A549 (cell line): ENCODE measurements around the gene SEMA4D. TPM values are rescaled to one million over a fixed set of nuclear protein-coding genes. Genes with fewer than 3 reads are reported as not detected.

Experiments used
- ATAC-seq, 2 experiments: fragments of 200-7000 bp in 1 of 2; fragments of >200 bp in 1 of 2; cut with Nextera tagmentation in 1 of 2; cut with Tn5 transposase in 1 of 2; 3 replicates each; pipeline versions ENCODE4 v1.8.0 to v1.9.1; 2018 to 2020; ENCODE audit warnings: mild to moderate bottlenecking in 1 of 2, moderate library complexity in 1 of 2
- CTCF ChIA-PET: fragments of 300-600 bp; sonication (Branson Sonifier 250); formaldehyde crosslinking; extraction: SDS; loops from one replicate; lab custom pipeline; 2021; ENCODE audit warnings: antibody characterized with exemption, inconsistent platforms; lab: Yijun Ruan, JAX
- POLR2A ChIA-PET: fragments of 350-600 bp; formaldehyde crosslinking; extraction: SDS; loops from one replicate; lab custom pipeline; 2021; ENCODE audit warnings: antibody characterized with exemption, inconsistent platforms; lab: Yijun Ruan, JAX
- DNase-seq, 2 experiments: peaks; one replicate each; pipeline versions ENCODE4 v3.0.0 to v3.0.0-alpha.2; 2011 to 2016; ENCODE audit warnings: low read depth in 1 of 2, low spot score in 1 of 2
- FAIRE-seq: peaks from 2 replicates; lab custom pipeline; 2011; peaks lifted over from hg19 to GRCh38; lab: Jason Lieb, UNC
- H3K27ac ChIP-seq, 2 experiments: fragments of >200 bp; sonication (Bioruptor Twin); formaldehyde crosslinking; 3 replicates each; pipeline ENCODE4 v1.5.1; 2016 to 2017
- H3K4me1 ChIP-seq: fragments of >200 bp; sonication (Bioruptor Twin); formaldehyde crosslinking; 3 replicates; pipeline ENCODE4 v1.6.1; 2016
- H3K4me2 ChIP-seq: fragments of >200 bp; sonication (Bioruptor Twin); formaldehyde crosslinking; 3 replicates; pipeline ENCODE4 v1.6.1; 2016
- H3K4me3 ChIP-seq: fragments of >200 bp; sonication (Bioruptor Twin); formaldehyde crosslinking; 3 replicates; pipeline ENCODE4 v1.5.1; 2016
- H3K9me3 ChIP-seq: fragments of >200 bp; sonication (Bioruptor Twin); formaldehyde crosslinking; 3 replicates; pipeline ENCODE4 v1.6.1; 2016
- CBX8 ChIP-seq: fragments of 200-600 bp; sonication (generic); IDR thresholded peaks from 2 replicates; pipeline ENCODE4 v1.6.1; 2016
- CHD4 ChIP-seq: fragments of 200-600 bp; sonication (generic); IDR thresholded peaks from 2 replicates; pipeline ENCODE4 v1.6.1; 2016; ENCODE audit warnings: antibody characterized with exemption, mild to moderate bottlenecking, borderline replicate concordance
- EHF ChIP-seq: fragments of 250-450 bp; sonication (Bioruptor Pico); IDR thresholded peaks from 2 replicates; pipeline ENCODE4 v1.5.0; 2020; ENCODE audit warnings: mild to moderate bottlenecking
- EP300 ChIP-seq, 2 experiments: fragments of >200 bp; sonication (Bioruptor Twin); formaldehyde crosslinking; IDR thresholded peaks; 2 replicates in 1 of 2; 3 replicates in 1 of 2; pipeline ENCODE4 v1.6.1; 2016 to 2017
- FOSB ChIP-seq: fragments of 250-450 bp; sonication (Bioruptor Pico); IDR thresholded peaks from 2 replicates; pipeline ENCODE4 v1.5.0; 2020; ENCODE audit warnings: mild to moderate bottlenecking, moderate library complexity
- GATA3 ChIP-seq: IDR thresholded peaks from 2 replicates; pipeline ENCODE4 v1.6.1; 2012; ENCODE audit warnings: borderline replicate concordance
- HMGXB4 ChIP-seq: fragments of 250-450 bp; sonication (Bioruptor Pico); IDR thresholded peaks from 2 replicates; pipeline ENCODE4 v1.5.0; 2021; ENCODE audit warnings: mild to moderate bottlenecking, moderate library complexity, borderline replicate concordance
- HOXA7 ChIP-seq: fragments of 250-450 bp; sonication (Bioruptor Pico); IDR thresholded peaks from 2 replicates; pipeline ENCODE4 v1.5.0; 2020; ENCODE audit warnings: mild to moderate bottlenecking, moderate library complexity
- HOXB13 ChIP-seq: fragments of 250-450 bp; sonication (Bioruptor Pico); IDR thresholded peaks from 2 replicates; pipeline ENCODE4 v1.5.0; 2020; ENCODE audit warnings: low read depth, mild to moderate bottlenecking, moderate library complexity
- JUN ChIP-seq, 2 experiments: fragments of >200 bp; sonication (Bioruptor Twin); formaldehyde crosslinking; IDR thresholded peaks; 2 replicates in 1 of 2; 3 replicates in 1 of 2; pipeline ENCODE4 v1.6.1; 2016 to 2017
- JUNB ChIP-seq: fragments of >200 bp; sonication (Bioruptor Twin); formaldehyde crosslinking; IDR thresholded peaks from 2 replicates; pipeline ENCODE4 v1.6.1; 2016
- MAFK ChIP-seq: fragments of 450-650 bp; IDR thresholded peaks from 2 replicates; pipeline ENCODE4 v1.6.1; 2014; ENCODE audit not compliant: partially characterized antibody
- MAZ ChIP-seq: fragments of 150-350 bp; IDR thresholded peaks from 2 replicates; pipeline ENCODE4 v1.6.1; 2014; ENCODE audit warnings: antibody characterized with exemption, low read depth, low read length, borderline replicate concordance
- MYC ChIP-seq: IDR thresholded peaks from 2 replicates; pipeline ENCODE4 v1.6.1; 2012; ENCODE audit warnings: mild to moderate bottlenecking, inconsistent platforms, low read length, improper control_type of control experiment, borderline replicate concordance
- NFE2L2 ChIP-seq: fragments of 150-350 bp; conservative IDR thresholded peaks from 2 replicates; pipeline ENCODE4 v1.6.1; 2014; ENCODE audit warnings: low read length
- NPAS2 ChIP-seq: fragments of 250-450 bp; sonication (Bioruptor Pico); IDR thresholded peaks from 2 replicates; pipeline ENCODE4 v1.8.0; 2022; ENCODE audit warnings: mild to moderate bottlenecking, moderate library complexity, borderline replicate concordance
- POLR2AphosphoS2 ChIP-seq: conservative IDR thresholded peaks from 2 replicates; pipeline ENCODE4 v1.6.1; 2012; ENCODE audit warnings: low read length, improper control_type of control experiment, inconsistent platforms
- SMC3 ChIP-seq: fragments of >200 bp; sonication (Bioruptor Twin); formaldehyde crosslinking; IDR thresholded peaks from 3 replicates; pipeline ENCODE4 v1.6.1; 2018; ENCODE audit warnings: inconsistent platforms
- TFCP2L1 ChIP-seq: fragments of 250-450 bp; sonication (Bioruptor Pico); IDR thresholded peaks from 2 replicates; pipeline ENCODE4 v1.5.0; 2021; ENCODE audit warnings: mild to moderate bottlenecking
- TP53 ChIP-seq: fragments of 250-450 bp; sonication (Bioruptor Pico); IDR thresholded peaks from 2 replicates; pipeline ENCODE4 v1.5.0; 2021; ENCODE audit warnings: mild to moderate bottlenecking, moderate library complexity
- ZC3H11A ChIP-seq: fragments of 450-650 bp; IDR thresholded peaks from 2 replicates; pipeline ENCODE4 v1.6.1; 2014; ENCODE audit warnings: antibody characterized with exemption, mild to moderate bottlenecking
- ZFP36 ChIP-seq: fragments of 450-650 bp; IDR thresholded peaks from 2 replicates; pipeline ENCODE4 v1.6.1; 2014; ENCODE audit warnings: borderline replicate concordance; ENCODE audit not compliant: partially characterized antibody
- ZNF302 ChIP-seq: fragments of 250-450 bp; sonication (Bioruptor Pico); IDR thresholded peaks from 2 replicates; pipeline ENCODE4 v1.9.0; 2021; ENCODE audit warnings: inconsistent platforms, mild to moderate bottlenecking, moderate library complexity
- ZSCAN20 ChIP-seq: fragments of 250-450 bp; sonication (Bioruptor Pico); IDR thresholded peaks from 2 replicates; pipeline ENCODE4 v1.8.0; 2022; ENCODE audit warnings: mild to moderate bottlenecking, moderate library complexity
- WGBS: methylation state at CpG from one replicate; pipeline ENCODE4 v1.1.6; 2017; ENCODE audit errors: missing lambda C conversion rate; 5-methylcytosine and 5-hydroxymethylcytosine counted together
- polyA plus RNA-seq, 4 experiments: library from polyadenylated mRNA; depleted of rRNA in 3 of 4; stranded (reverse); fragments of >200 nt; fragmentation: RNase III in 1 of 4; extraction: RNeasy Plus Mini Kit Qiagen cat#74134 plus additional on column Dnase treatment in 1 of 4; gene quantifications; 2 replicates in 3 of 4; 3 replicates in 1 of 4; pipeline ENCODE4 v1.2.3, GENCODE V29; 2011 to 2017
- TF ChIP-seq, protein P1 (sequence below): fragments of >200 bp; sonication (Bioruptor Twin); formaldehyde crosslinking; IDR thresholded peaks from 3 replicates; pipeline ENCODE4 v1.6.1; 2016
- TF ChIP-seq, protein P2 (sequence below): IDR thresholded peaks from 2 replicates; pipeline ENCODE4 v1.6.1; 2012
- TF ChIP-seq, protein P3 (sequence below): fragments of >200 bp; sonication (Bioruptor Twin); formaldehyde crosslinking; IDR thresholded peaks from 3 replicates; pipeline ENCODE4 v1.5.1; 2016

SEMA4D gene
- polyA plus RNA-seq, 2 of the 4 experiments (the other 2 are of a cell fraction) = 5.3 to 7.2 TPM

- POLR2A ChIA-PET = no interaction called here
- 95% methylated on average over 9 of the region's 9 CpGs for WGBS
- no peak for FAIRE-seq
Measured at GRCh38 chr9:89492586-89492985, 5.3 kb downstream of the SEMA4D start.

GRCh38 chr9:89491694-89492093, 6.2 kb downstream of the SEMA4D start:
- no peak for ATAC-seq
- H3K4me3 ChIP-seq = no peak overlapping the region
- ChIA-PET CTCF (no interaction called here), POLR2A (no interaction called here)
- FAIRE-seq = no peak
- no peak overlapping the region for H3K27ac ChIP-seq
- WGBS = 71% methylated on average over 7 of the region's 9 CpGs
- peaks cover 2% of the 10 kb centered on the region; the same call in 2 of the 3 replicates for H3K4me1 ChIP-seq
- H3K4me2 ChIP-seq = no peak overlapping the region
- DNase-seq = no peak
- no peaks in the 10 kb centered on the region for H3K9me3 ChIP-seq
- no peak for TF ChIP-seq HOXB13 (CRISPR knock-in tag)
- TF ChIP-seq EP300 (IDR thresholded peaks at IDR 0.05) = no peak
- no peak for TF ChIP-seq JUNB
- no peak for TF ChIP-seq POLR2AphosphoS2
- TF ChIP-seq MAFK = no peak
- TF ChIP-seq HMGXB4 (CRISPR knock-in tag) = no peak
- TF ChIP-seq, protein P1, sequence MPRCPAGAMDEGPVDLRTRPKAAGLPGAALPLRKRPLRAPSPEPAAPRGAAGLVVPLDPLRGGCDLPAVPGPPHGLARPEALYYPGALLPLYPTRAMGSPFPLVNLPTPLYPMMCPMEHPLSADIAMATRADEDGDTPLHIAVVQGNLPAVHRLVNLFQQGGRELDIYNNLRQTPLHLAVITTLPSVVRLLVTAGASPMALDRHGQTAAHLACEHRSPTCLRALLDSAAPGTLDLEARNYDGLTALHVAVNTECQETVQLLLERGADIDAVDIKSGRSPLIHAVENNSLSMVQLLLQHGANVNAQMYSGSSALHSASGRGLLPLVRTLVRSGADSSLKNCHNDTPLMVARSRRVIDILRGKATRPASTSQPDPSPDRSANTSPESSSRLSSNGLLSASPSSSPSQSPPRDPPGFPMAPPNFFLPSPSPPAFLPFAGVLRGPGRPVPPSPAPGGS = no peak
- TF ChIP-seq TP53 = no peak
- TF ChIP-seq FOSB (CRISPR knock-in tag) = no peak
- TF ChIP-seq NPAS2 (CRISPR knock-in tag) = no peak
- TF ChIP-seq MYC = no peak
- TF ChIP-seq SMC3 = no peak
- no peak for TF ChIP-seq HOXA7 (CRISPR knock-in tag)
- TF ChIP-seq EHF = no peak
- TF ChIP-seq ZC3H11A = no peak
- no peak for TF ChIP-seq CHD4
- no peak for TF ChIP-seq CBX8
- TF ChIP-seq ZNF302 (CRISPR knock-in tag) = no peak

More at GRCh38 chr9:89492586-89492985, 5.3 kb downstream of the SEMA4D start:
- Histone ChIP-seq H3K4me1 (peaks cover 6% of the 10 kb centered on the region; the same call in 2 of the 3 replicates), H3K27ac (no peak overlapping the region), H3K9me3 (no peaks in the 10 kb centered on the region), H3K4me2 (no peak overlapping the region), H3K4me3 (no peak overlapping the region)
- no peak for ATAC-seq
- CTCF ChIA-PET = interaction anchor here (0.6 kb wide), 1 partner anchor 88 kb away, joined by 3 read pairs; no protein-coding TSS in a partner anchor
- no peak for TF ChIP-seq TFCP2L1 (CRISPR knock-in tag)
- no peak for TF ChIP-seq EHF
- TF ChIP-seq NFE2L2 = no peak
- TF ChIP-seq HMGXB4 (CRISPR knock-in tag) = no peak
- TF ChIP-seq JUN (IDR thresholded peaks at IDR 0.05) = no peak
- TF ChIP-seq, protein P2, sequence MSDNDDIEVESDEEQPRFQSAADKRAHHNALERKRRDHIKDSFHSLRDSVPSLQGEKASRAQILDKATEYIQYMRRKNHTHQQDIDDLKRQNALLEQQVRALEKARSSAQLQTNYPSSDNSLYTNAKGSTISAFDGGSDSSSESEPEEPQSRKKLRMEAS = no peak
- no peak for TF ChIP-seq GATA3
- TF ChIP-seq MYC = no peak
- TF ChIP-seq EP300 (IDR thresholded peaks at IDR 0.05) = no peak
- TF ChIP-seq ZC3H11A = no peak
- no peak for TF ChIP-seq ZFP36
- TF ChIP-seq ZSCAN20 (CRISPR knock-in tag) = no peak
- TF ChIP-seq, protein P3, sequence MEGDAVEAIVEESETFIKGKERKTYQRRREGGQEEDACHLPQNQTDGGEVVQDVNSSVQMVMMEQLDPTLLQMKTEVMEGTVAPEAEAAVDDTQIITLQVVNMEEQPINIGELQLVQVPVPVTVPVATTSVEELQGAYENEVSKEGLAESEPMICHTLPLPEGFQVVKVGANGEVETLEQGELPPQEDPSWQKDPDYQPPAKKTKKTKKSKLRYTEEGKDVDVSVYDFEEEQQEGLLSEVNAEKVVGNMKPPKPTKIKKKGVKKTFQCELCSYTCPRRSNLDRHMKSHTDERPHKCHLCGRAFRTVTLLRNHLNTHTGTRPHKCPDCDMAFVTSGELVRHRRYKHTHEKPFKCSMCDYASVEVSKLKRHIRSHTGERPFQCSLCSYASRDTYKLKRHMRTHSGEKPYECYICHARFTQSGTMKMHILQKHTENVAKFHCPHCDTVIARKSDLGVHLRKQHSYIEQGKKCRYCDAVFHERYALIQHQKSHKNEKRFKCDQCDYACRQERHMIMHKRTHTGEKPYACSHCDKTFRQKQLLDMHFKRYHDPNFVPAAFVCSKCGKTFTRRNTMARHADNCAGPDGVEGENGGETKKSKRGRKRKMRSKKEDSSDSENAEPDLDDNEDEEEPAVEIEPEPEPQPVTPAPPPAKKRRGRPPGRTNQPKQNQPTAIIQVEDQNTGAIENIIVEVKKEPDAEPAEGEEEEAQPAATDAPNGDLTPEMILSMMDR = no peak
- TF ChIP-seq MAZ = no peak
- no peak for DNase-seq
